Measurements from ENCODE around the gene ARPC5L. TPM values are rescaled to one million over a fixed set of nuclear protein-coding genes. Genes with fewer than 3 reads are reported as not detected.

The ARPC5L gene
- total RNA-seq = 11.7 TPM

DNA sequence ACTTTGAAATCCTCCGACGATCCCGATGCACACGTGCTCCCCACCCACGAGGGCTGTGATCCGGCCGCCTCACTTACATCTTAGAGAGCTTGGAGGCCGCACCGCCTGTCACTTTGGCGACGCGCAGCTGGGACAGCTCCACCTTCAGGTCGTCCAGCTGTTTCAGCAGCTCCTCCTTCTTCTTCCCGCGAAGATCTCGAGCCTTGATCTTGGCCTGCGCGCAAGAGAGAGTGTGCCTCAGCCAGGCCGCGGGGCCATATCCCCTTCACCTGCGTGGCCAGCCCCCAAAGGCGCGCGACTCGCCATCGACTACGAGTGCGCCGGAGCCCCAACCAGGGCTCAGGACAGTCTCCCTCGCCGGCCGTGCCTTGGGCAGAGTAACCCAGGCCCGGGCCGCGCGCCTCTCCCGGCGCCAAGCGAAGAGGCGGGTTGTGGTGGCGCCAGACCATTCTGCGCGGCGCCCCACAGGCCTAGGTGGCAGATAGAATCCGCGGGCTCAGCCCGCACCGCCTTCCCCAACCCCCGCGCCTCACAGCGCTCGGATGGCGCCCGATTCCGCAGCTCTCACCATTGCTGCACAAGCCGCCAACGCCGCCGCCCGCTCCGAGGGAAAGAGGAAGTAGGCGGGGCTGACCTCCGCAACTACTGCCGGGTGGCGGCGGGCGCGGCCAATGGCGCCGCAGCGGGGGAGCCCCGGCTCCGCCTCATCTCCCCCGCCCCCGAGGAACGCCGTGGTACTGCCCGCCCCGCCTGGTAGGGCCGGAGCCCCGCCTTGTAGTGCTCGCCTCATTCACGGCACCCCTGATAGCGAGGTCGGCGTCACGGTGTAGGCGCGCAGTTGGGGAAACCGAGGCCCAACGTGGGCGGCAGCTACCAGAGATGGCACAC, at the start of gene ARPC5L, which contains the start of gene RPL35:
TSS of gene ARPC5L (plus strand) at position 789 of the 888 bp plus-strand sequence. CDS start 7,161 bp downstream, outside the sequence.
TSS of gene RPL35 (minus strand) at position 616 of the 888 bp plus-strand sequence. CDS start at position 571, 45 bp downstream.

DNA sequence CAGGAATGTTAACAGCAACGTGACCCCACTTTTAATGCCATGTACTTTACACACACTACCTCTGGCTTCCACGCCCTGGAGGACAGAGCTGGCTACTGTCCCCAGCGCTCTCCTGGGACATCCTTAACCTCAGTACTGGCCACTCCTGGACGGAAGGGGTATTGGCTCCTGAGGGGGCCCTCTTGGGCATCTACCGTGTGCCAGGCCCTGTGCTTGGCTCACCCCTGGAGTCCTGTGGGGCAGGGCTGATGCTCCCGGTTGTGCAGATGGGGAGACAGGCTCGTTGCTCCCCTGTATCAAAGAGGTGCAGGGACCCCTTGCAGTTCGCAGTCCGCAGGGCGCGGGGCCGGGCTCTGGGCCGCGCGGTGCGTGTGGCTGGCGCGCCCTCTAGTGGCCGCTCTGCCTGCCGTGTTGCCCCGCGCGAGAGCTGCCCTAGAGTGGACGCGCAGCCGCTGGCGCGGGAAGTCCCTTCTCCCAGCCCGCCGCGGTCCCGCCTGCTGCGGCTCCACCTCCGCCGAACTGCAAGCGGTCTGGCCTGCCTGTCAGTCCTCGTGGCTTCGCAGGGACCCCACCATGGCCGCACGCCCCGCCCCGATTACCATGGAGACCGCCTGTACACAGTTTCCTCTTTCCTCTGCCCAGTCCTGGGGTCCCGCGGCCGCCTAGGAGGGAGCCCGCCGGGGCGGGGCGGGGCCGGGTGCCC, 8.9 kb upstream of the ARPC5L start, which contains the start of gene WDR38:
TSS of gene WDR38 (plus strand) at position 632 of the 703 bp plus-strand sequence. CDS start 72 bp downstream, outside the sequence.

Other genes with a start within 250 kb of the ARPC5L start
- 3.2 TPM for gene NR6A1, start 90.8 kb upstream of the ARPC5L start, total RNA-seq
- gene OLFML2A, start 85.0 kb upstream of the ARPC5L start, total RNA-seq = 62.5 TPM
- gene WDR38, start 8.7 kb upstream of the ARPC5L start, total RNA-seq = not detected
- 807 TPM for gene RPL35, start 173 bp upstream of the ARPC5L start, total RNA-seq
- 21.7 TPM for gene GOLGA1, start 79.0 kb downstream of the ARPC5L start, total RNA-seq